Erythroblast (primary cell): ENCODE data around the gene SURF4.

Source experiments
- GATA1 ChIP-seq: IDR thresholded peaks from 2 replicates; pipeline ENCODE4 v1.6.1; 2011; ENCODE audit warnings: low read depth, mild to moderate bottlenecking, control low read depth, low read length, moderate library complexity
- POLR2A ChIP-seq: IDR thresholded peaks from 2 replicates; pipeline ENCODE4 v1.6.1; 2011; ENCODE audit warnings: mild to moderate bottlenecking, low read length

DNA sequence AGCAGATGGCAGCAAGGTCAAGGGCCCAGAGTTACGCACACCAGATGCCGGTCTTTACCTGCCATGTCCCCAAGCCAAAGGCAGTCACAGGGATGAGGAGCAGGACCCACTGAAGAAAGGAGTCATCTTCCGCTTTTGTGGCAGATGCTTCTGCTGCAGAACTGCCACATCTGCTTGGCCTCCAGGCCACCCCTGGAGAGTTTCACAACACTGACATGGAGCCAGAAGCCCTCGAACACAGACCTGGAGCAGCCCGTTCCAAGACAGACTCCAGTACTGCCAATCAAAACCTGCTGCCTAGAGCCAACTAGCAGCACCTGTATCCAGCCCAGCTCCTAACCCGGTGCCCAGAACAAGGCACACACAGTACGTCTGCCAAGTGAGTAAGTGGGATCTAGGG, 21.1 kb downstream of the SURF4 start:
- TF ChIP-seq POLR2A = no peak
- no peak for TF ChIP-seq GATA1
